ENCODE results near the gene ARFGAP3. TPM values are rescaled to one million over a fixed set of nuclear protein-coding genes. Genes with fewer than 3 reads are reported as not detected.
A peak's percentile ranks its signal among the peaks of the same experiment; 100 is the strongest.
"Not testable (repeated sequence)": the region's sequence is repeated elsewhere in the genome, so short reads cannot be mapped to it uniquely, and the experiment has no call there.

The ARFGAP3 gene
- total RNA-seq, 1 experiment from 2014 or later, result 16.9 TPM

- TF ChIP-seq, protein P1, sequence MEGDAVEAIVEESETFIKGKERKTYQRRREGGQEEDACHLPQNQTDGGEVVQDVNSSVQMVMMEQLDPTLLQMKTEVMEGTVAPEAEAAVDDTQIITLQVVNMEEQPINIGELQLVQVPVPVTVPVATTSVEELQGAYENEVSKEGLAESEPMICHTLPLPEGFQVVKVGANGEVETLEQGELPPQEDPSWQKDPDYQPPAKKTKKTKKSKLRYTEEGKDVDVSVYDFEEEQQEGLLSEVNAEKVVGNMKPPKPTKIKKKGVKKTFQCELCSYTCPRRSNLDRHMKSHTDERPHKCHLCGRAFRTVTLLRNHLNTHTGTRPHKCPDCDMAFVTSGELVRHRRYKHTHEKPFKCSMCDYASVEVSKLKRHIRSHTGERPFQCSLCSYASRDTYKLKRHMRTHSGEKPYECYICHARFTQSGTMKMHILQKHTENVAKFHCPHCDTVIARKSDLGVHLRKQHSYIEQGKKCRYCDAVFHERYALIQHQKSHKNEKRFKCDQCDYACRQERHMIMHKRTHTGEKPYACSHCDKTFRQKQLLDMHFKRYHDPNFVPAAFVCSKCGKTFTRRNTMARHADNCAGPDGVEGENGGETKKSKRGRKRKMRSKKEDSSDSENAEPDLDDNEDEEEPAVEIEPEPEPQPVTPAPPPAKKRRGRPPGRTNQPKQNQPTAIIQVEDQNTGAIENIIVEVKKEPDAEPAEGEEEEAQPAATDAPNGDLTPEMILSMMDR (IDR thresholded peaks at IDR 0.05), result no peak
- no peak for TF ChIP-seq KAT7 (CRISPR knock-in tag; IDR thresholded peaks at IDR 0.05; ENCODE audit: borderline replicate concordance)
- TF ChIP-seq ETV6 (CRISPR knock-in tag; IDR thresholded peaks at IDR 0.05), result no peak
Measured at GRCh38 chr22:42752230-42752746, 104.8 kb downstream of the ARFGAP3 start (continued).

DNA sequence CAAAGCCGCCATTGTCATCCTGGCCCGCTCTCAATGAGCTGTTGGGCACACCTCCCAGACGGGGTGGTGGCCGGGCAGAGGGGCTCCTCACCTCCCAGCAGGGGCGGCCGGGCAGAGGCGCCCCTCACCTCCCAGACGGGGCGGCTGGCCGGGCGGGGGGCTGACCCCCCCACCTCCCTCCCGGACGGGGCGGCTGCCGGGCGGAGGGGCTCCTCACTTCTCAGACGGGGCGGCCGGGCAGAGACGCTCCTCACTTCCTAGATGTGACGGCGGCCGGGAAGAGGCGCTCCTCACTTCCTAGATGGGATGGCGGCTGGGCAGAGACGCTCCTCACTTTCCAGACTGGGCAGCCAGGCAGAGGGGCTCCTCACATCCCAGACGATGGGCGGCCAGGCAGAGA, 106.7 kb downstream of the ARFGAP3 start:
- DNase-seq (ENCODE audit: low spot score); H3K9me3 Mint-ChIP-seq; ATAC-seq; POLR2A ChIA-PET; H3K27me3 Mint-ChIP-seq (ENCODE audit: low read depth); H3K4me1 Mint-ChIP-seq; H3K4me3 Mint-ChIP-seq; H3K36me3 Mint-ChIP-seq; H3K27ac Mint-ChIP-seq: not testable (repeated sequence)
- CTCF ChIA-PET, result interaction anchor here (0.6 kb wide), 1 partner anchor 835 kb away, joined by 3 read pairs; no protein-coding TSS in a partner anchor

GRCh38 chr22:42747701-42748513, 109.2 kb downstream of the ARFGAP3 start:
- DNase-seq (ENCODE audit: low spot score) (no peak), ATAC-seq (peak; percentile 71)
- ChIA-PET CTCF (interaction anchor here (0.6 to 1.4 kb wide), 7 partner anchors 12 to 299 kb away, joined by 3 to 5 read pairs (median 4); no protein-coding TSS in a partner anchor), POLR2A (interaction anchor here (0.6 to 0.7 kb wide), 3 partner anchors 48 to 308 kb away, joined by 3 to 5 read pairs (median 3); no protein-coding TSS in a partner anchor)
- Mint-ChIP-seq H3K27ac (no peak overlapping the region), H3K4me3 (no peak overlapping the region), H3K4me1 (peaks cover 9% of the 10 kb centered on the region), H3K27me3 (ENCODE audit: low read depth) (no peaks in the 10 kb centered on the region), H3K9me3 (no peaks in the 10 kb centered on the region), H3K36me3 (no peaks in the 10 kb centered on the region)
- TF ChIP-seq ERG (CRISPR knock-in tag; IDR thresholded peaks at IDR 0.05) (no peak), ELF4 (CRISPR knock-in tag; IDR thresholded peaks at IDR 0.05; ENCODE audit: low read depth) (no peak), ETV6 (CRISPR knock-in tag; IDR thresholded peaks at IDR 0.05) (no peak), SMAD4 (CRISPR knock-in tag; IDR thresholded peaks at IDR 0.05) (no peak), TEAD4 (CRISPR knock-in tag; IDR thresholded peaks at IDR 0.05) (no peak), EMX1 (CRISPR knock-in tag; IDR thresholded peaks at IDR 0.05) (no peak), PREB (CRISPR knock-in tag; IDR thresholded peaks at IDR 0.05; ENCODE audit: borderline replicate concordance) (no peak)
- TF ChIP-seq, protein P2, sequence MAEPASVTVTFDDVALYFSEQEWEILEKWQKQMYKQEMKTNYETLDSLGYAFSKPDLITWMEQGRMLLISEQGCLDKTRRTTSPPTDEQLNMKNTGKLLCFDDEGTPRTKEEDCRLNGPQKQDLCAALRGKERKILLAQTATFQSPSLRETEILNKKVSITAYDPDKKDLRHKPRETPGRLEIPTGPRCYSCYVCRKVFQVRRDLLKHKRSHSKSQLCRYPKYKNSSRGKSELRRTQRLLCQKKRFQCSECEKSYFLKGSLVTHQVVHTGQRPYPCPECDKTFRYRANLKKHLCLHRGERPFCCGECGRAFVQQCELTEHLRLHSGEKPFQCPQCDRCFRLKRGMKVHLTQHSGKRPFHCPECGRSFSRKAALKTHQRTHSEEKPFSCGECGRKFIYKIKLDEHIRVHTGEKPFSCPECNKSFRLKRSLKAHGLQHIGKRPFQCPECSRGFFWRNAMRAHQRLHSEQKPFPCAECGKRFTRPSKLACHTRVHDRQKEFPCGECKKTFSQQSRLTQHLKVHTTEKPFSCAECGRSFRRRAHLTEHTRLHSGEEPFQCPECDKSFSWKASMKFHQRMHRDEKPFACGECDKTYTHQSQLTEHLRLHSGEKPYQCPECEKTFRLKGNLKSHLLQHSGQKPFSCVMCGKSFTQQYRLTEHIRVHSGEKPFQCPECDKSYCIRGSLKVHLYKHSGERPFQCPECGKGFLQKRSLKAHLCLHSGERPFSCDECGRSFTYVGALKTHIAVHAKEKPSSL (CRISPR knock-in tag; conservative IDR thresholded peaks at IDR 0.05), result no peak
- TF ChIP-seq, protein P3, sequence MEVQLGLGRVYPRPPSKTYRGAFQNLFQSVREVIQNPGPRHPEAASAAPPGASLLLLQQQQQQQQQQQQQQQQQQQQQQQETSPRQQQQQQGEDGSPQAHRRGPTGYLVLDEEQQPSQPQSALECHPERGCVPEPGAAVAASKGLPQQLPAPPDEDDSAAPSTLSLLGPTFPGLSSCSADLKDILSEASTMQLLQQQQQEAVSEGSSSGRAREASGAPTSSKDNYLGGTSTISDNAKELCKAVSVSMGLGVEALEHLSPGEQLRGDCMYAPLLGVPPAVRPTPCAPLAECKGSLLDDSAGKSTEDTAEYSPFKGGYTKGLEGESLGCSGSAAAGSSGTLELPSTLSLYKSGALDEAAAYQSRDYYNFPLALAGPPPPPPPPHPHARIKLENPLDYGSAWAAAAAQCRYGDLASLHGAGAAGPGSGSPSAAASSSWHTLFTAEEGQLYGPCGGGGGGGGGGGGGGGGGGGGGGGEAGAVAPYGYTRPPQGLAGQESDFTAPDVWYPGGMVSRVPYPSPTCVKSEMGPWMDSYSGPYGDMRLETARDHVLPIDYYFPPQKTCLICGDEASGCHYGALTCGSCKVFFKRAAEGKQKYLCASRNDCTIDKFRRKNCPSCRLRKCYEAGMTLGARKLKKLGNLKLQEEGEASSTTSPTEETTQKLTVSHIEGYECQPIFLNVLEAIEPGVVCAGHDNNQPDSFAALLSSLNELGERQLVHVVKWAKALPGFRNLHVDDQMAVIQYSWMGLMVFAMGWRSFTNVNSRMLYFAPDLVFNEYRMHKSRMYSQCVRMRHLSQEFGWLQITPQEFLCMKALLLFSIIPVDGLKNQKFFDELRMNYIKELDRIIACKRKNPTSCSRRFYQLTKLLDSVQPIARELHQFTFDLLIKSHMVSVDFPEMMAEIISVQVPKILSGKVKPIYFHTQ (CRISPR knock-in tag; IDR thresholded peaks at IDR 0.05), result no peak

Other genes with a start within 250 kb of the ARFGAP3 start
- gene POLDIP3, start 242.4 kb downstream of the ARFGAP3 start, total RNA-seq (2021), result 73.2 to 88.7 TPM (median 82.1 TPM) in 3 replicates
- 0.23 to 0.74 TPM (median 0.25 TPM) in 3 replicates for gene ATP5MGL, start 216.7 kb downstream of the ARFGAP3 start, total RNA-seq (2021)
- 85.4 to 98.7 TPM (median 93.9 TPM) in 3 replicates for gene CYB5R3, start 207.9 kb downstream of the ARFGAP3 start, total RNA-seq (2021)
- gene A4GALT, start 136.4 kb downstream of the ARFGAP3 start, total RNA-seq (2021), result 13.9 to 22.1 TPM (median 16.8 TPM) in 3 replicates
- 64.1 to 70.5 TPM (median 69.0 TPM) in 3 replicates for gene PACSIN2, start 157.9 kb upstream of the ARFGAP3 start, total RNA-seq (2021)
- gene TTLL1, start 232.1 kb upstream of the ARFGAP3 start, total RNA-seq (2021), result 5.5 to 9.6 TPM (median 8.4 TPM) in 3 replicates

All from WTC11 (cell line).